Stimulated activated CD4-positive, alpha-beta T cell treated with anti-CD3 and anti-CD28 coated beads, Interleukin-12 subunit alpha, Interleukin-12 subunit beta, amount 100 ng/mL, for 48 hours (primary cell): ENCODE results near the gene SORBS1.

Source experiments
- DNase-seq, 3 donors: peaks; one replicate each; pipeline ENCODE4 v3.0.0-alpha.2; 2020; ENCODE audit warnings: low read depth in 2 of 3, low spot score in 1 of 3

Gene SORBS1

DNA sequence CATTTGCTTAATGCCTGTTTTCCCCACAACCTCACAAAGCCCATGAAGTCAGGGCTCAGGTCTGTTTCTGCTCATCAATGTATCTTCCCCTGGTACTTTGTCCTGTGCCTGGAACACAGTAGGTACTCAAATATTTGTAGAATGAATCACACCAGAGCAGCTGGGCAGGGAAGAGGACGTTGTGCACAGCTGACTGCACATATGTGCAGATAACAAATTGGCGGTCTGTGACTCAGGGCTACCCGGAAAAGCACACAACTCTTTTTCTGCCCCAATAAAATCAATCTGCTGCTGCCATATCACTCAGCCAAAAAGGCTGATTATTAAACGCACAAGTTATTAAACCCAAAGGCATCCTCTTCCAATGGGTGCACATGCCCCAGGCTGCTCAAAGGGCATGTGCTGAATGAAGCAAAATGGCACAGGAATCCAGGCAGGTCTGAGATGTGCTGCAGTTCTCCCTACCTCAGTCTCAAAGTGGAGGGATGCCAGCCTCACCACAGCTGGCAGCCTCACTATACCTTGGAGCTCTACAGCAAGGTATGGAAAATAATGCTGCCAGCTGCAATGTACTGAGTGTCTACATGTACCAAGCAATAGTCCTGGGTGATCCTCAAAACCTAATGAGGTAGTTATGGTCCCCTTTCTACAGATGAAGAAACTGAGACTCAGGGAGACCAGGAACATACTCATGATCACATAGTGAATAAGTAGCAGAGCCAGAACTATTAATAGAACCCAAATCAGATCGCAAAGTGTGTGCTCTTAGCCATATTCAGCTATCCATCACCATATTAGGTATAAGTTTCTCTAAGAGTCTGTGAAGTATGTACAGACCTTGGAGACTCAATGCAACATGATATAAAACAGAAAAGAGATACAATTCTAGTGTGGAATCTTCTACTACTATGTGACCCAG lies 43.4 kb downstream of the SORBS1 start:
- DNase-seq = no peak

DNA sequence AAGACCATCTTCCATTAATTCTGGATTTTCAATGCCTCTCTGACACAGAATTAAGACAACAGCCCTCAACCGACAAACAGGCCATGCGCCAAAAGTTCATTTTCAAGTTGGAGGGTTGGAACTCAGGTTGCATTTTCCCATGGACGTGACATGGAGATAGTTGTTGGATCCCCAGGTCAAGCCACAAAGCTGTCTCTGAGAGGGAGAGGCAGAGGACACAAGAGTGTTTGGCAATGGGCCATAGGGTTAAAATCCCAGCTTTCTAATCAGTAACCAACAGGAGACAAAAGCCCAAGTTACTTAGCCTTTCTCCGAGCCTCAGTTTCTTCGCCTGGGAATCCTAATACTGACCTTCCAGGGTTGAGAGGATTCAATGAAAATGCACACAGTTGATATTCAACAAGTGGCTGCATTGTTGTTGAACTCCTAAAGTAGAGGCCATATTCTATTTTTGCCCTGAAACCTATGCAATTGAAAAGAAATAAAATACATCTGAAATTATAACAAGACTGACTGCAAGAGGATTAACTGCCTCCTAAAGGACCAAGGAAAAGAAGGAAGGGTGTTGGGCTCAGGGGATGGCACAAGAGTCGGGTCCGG lies 44.3 kb downstream of the SORBS1 start:
- no peak for DNase-seq

DNA sequence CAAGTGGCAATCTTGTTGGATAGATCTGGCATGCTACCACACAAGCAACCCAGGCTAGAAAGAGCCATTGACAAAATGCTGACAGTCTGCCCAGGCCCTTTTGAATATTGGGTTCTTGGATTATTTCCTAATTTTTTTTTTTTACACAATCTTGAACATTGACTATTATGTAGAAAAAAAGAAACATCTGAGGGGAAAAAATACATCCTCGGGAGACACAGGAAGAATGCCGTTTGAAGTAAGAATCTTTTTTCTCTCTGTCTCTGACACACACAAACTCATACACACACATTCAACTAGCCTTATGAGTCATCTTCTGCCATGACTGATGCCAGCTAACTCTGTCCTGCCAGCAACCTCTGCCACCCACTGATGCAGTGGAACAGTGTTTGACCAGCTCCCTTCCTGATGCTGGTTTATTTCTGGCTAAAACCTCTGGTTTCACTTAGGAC lies 47.2 kb downstream of the SORBS1 start:
- DNase-seq = peak in 1 of 3 donors; percentile 6

DNA sequence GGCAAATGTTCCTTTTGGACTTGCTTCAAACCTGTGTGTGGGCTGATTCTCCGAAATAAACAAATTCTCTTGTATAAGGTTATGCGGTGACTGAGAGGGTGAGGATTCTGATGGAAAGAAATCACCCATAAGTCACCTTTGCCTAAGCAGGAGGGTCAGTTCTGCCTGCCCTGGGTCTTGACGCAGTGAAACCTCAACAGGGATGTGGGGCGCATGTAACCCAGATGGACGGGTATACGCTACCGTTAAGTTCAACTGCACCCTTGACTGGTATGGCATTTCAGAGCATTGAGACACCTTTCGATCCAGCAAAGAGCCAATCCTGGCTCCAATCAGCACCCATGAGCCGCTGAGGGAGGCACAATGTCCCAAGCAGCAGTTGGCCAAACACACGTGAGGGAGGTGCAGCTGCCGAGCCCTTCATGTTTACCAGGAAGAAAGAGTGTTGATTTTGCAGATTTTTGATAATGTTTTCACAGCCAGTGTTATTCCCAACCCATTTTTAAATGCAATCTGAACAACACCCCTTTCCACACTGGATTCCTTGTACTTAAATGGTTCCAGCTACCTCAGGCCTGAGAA lies 48.1 kb downstream of the SORBS1 start:
- no peak for DNase-seq

DNA sequence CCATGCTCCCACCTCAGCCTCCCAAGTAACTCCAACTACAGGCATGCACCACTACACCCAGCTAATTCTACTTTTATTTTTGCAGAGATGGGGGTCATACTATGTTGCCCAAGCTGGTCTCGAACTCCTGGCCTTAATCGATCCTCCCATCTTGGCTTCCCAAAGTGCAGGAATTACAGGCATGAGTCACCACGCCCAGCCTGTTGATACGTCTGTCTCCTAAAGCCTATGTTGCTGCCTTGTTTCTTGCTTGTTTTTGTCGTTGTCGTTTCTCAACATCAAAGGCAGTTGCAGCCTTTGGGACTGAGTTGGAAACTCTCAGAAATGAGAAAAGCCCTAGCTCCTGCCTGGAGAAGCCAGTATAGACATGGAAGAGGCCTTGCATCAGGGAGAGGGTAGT lies 49.9 kb downstream of the SORBS1 start:
- no peak for DNase-seq

DNA sequence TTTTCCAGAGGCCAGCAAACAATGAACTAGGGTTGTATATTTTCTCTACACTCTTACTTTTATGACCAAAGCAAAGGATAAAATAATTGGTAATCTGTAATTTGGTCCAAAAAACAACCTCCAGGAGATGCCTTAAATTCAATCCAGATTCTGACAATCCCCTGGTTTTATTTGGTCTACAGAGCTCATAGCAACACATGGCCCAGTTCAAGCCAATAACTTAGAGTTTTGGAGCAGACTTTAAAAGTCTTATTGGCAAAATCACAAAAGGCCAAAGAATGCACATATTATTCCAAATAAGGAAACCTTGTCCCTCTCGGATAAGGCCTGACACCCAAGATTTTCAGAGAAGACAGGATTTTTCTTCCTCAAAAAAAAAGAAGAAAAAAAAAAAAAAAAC lies 51.9 kb downstream of the SORBS1 start:
- DNase-seq = no peak

DNA sequence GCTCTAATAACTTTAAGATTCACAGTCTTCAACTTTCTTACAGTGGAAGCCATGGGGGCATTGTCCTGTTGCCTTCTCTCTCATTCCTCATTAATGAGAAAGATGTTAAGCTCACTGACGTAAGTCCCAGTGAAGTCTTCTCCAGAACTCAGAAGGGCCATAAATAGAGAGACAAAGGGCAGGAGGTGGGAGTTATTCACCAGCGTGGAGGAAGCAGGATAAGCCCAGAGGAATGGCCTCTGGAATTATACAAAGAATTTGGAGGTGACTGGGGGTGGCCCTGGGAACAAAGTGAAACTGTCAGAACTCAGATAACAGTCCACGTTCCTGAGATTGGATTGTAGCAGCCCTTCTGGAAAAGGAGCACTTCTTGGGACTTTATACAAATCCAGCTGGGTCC lies 52.4 kb downstream of the SORBS1 start:
- no peak for DNase-seq

DNA sequence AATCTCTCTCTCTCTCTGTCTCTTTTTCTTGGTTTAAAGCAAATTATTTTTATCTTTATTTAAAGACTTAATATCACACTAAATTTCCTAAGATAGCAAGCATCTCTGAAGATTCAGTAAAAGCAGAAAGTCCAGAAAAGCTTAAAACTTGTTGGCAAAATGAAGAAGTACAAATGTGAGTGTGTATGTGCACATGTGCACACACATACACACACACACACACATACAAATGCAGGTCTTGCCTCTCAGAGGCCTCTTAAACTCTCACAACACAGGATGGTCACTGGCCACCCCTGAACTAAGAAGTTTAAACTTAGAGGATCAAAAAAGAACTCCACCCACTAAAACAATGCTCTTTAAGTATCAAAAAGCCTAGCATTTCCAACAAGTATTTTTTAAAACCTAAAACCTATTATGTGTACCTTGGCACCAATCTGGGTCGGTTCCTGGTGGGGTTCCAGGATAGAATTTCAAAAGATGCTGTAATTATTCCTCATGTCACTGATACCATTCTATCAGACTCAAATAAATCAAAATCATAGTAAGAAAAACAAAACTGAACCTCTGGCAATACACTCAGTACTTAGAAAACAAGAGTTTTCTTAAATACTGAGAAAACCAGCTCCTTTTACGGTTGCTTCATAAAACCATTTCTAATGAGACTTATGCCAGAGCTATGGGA lies 55.0 kb downstream of the SORBS1 start:
- DNase-seq = no peak

DNA sequence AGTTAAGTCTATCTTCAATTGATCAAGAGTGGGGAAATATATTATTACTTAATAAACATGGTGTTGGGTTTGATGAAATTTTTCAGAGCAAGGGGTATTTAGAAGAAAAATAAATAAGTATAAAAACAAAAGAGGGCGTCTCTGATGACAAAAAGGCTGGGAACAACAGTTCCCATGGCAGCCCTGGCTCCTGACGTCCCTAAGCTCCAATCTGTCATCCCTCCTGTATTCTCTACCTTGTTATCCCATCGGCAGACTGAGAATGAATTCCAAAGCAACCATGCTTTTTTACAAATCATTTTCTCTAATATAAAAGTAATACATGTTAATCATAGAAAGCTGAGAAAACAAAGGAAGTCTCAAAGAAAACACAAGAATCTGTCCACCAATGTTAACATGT lies 55.5 kb downstream of the SORBS1 start:
- no peak for DNase-seq

DNA sequence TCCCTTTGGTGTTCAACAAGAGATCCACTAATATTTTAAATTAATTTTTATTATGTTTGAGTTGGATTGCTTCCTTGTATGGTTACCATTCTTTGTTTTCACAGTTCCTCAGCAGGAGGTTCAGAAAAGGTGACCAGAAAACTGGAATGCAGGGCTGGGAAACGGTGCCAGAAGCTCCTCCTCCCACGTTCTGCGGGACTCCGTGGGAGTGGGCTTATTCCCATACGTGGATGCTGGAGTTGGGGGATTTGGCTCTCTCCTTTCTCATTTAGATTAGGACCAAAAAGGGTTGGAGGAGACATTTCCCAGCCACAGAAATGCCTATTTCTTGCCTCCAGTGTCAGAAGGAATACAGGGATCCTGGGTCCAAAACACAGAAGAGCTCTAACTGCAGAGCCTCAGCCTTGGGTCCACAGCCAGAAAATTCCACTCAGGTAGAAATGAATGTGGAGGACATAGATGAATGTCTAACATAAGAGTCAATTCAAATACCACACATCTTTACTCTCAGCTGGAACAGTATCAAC lies 56.0 kb downstream of the SORBS1 start:
- no peak for DNase-seq

DNA sequence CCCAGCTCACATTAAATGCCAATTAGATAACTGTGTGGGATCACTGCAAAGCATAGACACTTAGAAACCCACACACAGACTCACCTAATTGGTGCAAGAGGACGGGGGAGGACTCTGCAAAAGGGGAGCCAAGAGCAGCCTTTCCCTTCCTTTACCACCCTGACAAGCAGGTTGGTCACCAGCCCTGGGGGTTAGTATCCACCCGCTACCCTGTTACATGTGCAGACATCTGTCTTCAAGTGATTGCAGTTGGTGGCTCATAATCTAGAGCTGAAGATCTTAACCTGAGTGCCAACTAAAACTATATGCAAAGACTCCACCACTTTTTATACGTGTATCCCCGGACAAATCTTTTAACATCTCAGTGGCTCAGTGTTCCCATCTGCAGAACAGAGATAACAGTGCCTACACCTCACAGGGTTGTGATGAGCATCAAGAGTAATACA lies 56.9 kb downstream of the SORBS1 start:
- DNase-seq = no peak

DNA sequence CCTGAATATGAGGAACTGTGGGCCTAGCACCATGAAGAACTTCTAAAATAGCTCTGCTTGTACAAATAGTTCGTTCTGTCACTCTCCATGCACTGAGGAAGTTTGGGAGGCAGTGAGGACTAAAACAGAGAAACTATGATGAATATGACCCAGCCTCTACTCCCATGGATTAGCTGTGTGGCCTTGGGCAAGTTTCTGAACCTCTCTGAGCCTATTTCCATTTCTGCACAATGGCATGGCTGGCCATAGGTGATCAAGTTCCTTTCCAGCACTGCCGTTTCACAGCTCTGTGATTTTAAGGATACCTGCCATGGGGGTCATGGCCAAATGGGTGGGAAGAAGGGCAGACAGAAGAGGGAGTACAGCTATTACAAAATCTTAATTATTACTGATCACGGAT lies 57.6 kb downstream of the SORBS1 start:
- no peak for DNase-seq

DNA sequence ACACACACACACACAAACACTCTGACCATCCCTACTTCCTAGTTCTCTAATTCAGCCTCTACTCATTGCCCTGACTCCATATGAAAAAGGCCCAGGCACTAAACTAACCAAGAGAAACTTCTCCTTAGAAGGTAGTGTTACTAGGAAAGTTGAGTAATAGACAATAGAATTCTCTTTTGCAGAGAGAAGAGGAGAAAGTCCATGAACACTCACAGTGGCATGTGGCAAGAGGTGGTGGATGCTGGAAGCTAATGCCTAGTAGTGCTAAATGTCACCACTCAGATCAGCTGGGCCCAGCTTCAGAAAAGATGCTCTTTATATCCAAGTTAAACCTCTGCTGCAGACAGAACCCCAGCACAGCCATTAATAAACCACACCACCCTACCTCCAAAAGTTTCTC lies 58.2 kb downstream of the SORBS1 start:
- DNase-seq = no peak

DNA sequence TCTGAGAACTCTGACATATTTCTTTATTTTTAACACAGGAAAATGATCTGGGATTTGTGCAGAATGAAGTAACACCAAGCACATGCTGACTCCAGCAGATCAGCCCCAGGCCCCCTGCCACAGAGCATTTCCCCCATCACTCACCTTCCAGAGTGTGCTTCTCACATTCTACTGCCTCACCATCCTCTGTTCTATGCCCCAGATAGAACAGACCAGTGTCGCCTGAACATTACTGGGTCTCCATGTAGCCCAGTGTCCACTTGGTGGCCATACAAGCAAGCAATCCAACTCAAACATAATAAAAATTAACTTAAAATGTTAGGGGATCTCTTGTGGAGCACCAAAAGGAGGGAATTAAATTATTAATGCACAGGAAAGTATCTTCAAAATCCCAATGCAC lies 58.8 kb downstream of the SORBS1 start:
- DNase-seq = no peak

DNA sequence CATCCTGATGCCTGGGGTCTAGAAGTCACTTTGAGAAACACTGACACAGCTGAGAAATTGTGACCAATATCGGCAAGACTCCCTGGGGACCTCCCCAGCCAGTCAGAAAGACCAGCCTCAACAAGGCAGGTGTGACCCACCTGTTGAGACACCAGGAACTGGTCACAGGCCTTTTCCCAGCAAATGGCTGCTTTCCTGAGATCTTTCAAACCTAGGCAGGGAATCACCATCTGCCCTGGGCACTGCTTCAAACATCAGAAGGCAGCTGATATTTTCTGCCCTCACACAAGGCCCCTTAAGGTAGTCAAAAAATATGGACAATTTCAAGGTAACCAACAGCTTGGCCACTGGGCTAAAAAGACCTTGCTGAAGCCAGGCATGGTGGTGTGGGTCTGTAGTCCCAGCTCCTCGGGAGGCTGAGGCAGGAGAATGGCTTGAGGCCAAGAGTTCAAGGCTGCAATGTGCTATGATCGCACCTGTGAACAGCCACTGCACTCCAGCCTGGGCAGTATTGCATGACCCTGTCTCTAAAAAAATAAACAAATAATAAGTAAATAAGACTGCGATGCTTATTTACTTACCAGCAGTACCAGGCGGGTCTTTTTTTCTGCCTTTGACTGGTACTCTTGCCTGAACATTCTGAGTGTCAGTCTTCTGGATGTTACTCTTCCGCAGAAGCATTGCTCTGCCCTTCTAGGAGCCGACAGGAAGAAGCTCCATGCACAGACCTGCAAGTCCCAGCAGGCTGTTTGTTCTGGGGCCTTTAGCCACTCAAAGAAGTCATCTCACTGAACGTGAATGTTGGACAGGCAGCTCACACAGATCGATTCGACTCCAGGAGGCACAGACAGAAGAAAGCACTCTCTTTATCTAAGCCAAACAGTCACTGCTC lies 59.7 kb downstream of the SORBS1 start:
- DNase-seq = no peak

DNA sequence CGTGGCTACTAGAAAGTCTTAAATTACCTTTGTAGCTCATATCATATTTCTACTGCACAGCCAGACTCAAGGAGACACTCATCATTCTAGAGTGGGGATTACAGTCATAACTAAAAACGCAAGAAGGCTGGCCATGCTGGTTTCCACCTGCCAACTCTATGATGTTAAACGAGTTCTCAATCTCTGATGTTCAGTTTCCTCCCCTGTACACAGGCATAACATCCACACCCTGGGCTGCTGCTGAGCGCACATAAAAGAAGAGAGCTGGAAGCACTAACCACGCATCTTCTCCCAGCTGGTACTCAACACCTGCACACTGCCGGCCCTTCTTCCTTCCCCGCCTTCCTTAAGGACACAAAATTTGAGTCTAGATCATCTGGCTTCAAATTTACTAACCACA lies 60.5 kb downstream of the SORBS1 start:
- DNase-seq = no peak

DNA sequence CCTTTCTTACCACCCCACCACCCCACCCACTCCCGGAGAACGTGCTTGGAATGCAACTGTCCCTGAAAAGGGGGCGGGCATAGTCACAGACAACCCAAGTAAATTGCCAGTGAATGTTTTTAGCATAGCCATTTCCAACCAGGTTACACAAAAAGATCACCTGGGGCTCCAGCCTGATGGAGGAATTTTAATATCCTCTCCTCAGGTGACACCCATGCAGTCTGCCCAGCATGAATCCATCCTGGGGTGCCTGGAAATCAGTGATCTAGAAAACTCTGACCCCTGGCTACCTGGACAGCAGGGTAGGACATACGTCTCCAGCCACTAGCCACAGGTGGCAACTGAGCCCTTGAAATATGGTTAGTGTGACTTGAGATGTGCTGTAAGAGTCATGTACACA lies 61.1 kb downstream of the SORBS1 start:
- DNase-seq = no peak

DNA sequence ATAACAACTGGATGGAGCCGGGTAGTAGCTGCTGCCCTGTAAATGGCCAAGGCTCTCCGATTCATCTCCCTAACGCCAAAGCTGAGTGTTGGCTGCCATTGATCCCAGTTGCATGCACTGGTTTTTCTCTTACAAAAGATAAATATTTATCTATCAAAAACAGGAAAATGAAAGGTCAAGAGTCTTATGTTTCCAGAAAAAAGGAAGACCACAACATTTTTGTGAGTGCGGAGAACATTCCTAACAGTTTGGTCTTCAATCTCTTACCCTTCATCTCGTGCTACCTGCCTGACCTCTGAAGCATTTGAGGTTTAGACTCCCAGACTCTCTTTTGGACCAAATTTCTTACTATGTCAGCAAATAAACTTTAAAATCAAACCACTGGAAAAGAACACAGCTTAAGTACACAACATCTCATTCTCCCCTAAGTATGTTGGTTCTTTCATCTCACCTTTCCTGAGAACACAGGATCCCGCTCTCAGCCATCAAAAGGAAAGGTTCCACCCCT lies 61.6 kb downstream of the SORBS1 start:
- DNase-seq = no peak

DNA sequence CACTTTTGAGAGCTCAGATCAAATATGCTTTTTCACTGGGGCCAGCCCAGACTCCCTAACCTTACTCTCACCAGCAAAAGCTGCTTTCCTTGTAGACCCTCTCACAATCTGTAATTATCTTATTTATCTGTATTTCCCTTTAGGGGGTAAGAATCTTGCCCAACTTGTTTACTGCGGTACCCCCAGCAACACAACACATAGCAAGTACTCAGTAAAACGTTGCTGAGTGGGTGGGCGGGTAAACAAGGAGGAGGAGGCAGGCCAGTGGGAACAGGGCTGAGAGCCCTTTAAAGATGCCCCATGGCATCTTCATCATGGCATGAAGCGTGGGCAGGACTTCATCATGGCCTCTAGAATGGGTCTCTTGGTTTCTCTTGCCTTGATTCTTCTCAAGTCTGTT lies 64.2 kb downstream of the SORBS1 start:
- no peak for DNase-seq

DNA sequence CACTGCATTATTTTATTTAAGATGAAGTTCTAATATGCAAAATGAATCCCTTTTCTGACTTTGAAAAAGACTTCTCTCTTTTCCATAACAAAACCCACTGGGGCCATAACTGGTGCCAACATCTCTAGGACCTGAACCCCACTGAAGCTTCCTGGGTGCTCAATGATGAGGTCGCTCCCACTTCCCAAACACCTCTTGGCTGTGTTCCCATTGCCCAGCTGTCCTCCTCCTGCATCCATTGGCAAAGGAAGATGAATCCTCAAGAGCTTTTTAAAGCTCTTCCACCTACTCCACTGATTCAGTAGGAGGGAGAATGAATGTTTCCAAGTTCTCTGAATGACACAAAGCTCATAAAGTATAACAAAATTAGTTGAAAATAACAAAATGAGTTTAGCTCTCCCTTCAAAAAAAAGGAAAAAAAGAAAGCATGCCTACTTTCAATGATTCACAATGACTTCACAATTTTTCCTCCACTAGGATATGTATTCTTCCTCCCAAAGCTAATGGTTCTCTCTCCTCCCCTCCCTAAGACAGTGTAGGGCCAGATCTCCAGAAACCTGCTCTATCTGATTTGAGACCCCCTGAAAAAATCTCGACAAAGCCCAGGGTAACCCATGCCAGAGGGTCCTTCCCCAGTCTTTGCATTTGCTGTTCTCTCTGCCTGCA lies 64.8 kb downstream of the SORBS1 start:
- no peak for DNase-seq
